HS-27A (cell line): ENCODE results near the gene TFDP1.
"Not testable (repeated sequence)": the region's sequence is repeated elsewhere in the genome, so short reads cannot be mapped to it uniquely, and the experiment has no call there.

Experiments used
- DNase-seq: peaks from one replicate; pipeline ENCODE4 v3.0.0-alpha.2; 2012; ENCODE audit warnings: low read depth, missing footprints

TFDP1 gene

DNA sequence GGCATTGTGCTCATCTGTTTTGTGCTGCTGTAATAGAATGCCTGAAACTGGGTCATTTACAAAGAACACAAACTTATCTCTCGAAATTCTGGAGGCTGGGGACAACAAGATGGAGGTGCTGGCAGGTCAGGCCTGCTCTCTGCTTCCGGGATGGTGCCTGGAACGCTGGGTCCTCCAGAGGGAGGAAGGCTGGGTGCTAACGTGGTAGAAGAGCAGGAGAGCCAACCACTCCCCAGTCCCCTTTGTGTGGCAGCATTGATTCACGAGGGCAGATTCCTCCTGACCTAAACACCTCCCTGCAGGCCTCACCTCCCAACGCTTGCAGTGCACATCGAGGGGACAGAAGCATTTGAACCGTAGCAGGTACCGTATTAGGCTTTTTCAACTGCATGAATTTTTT is 34.1 kb upstream of the TFDP1 start:
- no peak for DNase-seq

DNA sequence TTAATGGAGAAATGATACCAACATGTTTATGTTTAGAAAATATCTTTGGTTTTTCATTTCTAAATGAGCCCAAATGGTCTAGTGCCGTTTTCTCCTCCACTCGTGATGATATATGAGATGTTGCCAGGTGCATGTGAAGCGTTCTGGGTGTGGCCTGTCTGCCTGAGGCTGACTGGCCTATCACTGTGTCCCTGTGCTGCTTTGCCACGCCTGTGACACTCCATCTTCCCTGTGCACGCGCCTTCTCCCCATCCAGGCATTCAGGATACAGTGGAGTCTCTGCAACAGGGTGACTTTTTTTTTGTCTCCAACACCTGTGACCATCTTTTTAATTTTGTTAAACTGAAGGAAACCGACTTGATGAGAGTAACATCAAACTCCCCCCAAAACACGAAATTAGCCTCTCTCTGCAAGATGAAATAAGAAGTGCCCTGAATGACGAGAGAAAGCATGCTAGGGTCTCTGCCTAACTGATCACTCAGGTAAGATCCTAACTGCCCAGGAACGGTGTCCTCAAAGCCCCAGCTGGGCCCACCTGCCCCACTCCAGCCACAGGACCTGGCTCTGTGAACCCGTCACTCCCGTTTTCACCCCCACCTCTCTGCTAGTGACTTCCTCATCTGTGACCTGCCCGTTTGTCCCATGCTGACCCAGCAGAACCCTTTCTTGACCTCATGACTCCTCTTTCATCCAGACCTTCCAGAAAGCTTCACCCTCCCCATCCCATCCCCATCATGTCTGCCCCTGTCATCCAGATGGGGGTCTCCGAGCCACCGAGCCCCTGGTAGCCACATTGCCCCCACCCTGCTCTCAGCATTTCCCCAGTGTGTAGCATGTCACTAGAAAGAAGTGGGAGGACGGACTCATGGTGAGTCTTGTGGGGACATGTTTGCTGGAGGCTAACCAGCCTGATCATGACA is 33.2 kb upstream of the TFDP1 start:
- no peak for DNase-seq

DNA sequence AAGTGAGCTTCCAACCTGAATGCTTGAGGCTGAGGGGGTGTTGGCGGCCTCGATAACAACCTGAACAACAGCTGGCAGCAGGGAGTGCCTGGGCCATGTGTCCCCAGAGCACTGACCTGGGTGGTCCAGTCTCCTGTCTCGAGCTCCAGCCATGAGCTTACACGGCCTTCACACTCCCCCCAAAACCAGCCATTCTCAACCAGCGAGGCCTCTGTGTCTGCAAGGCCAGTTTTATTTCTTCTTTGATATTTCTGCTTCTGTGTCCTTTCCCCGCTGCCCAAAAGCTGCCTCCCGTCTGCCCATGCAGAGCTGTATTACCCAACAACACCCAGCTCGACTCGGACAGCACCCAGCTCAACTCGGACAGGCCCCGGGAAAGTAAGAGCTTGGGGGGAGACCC is 32.5 kb upstream of the TFDP1 start:
- no peak for DNase-seq

DNA sequence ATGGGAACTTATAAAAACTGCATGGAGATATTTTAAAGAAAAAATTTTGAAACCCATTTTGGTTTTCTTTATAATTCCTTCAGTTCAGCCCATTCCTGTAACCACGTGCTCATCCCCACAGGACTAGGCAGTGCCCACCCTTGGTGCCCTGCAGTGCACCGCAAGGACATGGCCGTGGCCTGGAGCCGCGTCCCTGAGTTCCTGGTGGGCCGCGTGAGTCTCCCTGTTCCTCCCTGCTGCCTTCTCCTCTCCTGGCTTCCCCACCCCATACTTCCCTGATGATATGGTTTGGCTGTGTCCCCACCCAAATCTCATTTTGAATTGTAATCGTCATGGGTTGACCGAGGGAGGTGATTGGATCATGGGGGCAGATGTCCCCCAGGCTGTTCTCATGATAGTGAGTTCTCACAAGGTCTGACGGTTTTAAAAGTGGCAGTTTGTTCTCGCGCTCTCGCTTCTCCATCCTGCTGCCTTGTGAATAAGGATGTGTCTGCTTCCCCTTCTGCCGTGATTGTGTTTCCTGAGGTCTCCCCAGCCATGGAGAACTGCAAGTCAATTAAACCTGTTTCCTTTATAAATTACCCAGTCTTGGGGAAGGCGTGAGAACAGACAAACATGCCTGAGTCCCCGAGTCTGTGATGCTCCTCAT is 31.6 kb upstream of the TFDP1 start:
- no peak for DNase-seq

DNA sequence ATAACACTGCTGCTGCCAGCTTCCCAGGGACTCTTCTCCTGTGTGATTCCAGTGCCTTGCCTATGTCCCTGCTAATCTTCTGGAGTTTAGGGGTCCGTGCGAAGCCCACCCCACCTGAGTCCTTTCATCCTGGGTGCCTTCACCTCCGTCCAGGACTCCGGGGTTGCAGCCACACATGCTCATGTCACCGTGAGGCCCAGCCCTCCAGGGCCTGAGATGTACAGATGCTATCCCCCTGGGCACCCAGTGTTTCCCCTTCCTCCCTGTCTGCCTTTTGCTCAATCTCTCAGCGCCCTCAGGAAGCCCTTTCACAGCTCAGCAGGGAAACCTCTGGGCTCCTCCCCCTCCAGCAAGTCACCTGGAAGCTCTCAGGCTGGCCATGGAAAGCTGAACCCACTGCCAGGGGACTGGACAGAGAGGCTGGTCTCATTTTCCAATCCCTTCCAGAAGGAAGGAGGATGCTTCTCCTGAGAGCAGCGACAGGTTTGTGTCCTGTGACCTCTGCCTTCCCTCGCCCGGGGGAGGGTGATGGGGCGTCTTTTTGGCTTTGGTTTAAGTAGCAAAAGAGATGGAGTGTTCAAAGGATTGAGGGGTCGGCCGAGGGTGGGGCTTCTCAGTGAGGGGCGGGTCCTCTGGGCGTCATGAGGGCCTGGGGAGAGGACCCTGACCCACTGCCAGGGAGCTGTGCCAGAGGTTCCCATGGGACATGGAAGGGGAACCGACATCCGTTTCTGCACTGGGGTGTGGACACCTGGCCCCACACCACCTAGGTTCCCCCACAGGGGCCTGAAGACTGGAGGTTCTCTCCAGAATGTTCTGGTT is 30.8 kb upstream of the TFDP1 start:
- no peak for DNase-seq

DNA sequence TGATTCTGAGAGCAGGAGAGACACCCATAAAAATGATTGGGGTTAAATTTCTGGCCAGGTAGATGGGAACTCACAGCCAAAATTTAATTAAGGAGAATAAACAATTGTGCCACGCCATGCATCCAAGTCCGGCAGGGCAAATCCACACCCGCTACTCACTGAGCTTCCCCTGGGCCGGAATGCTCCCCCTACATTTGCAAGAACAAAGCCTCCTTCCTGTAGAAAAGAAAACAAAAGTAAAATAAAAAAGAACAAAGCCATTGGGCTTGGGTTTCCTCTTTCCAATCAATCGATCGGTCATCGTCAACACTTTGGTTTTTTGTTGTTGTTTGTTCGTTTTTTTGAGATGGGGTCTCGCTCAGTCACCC is 30.2 kb upstream of the TFDP1 start:
- no peak for DNase-seq

DNA sequence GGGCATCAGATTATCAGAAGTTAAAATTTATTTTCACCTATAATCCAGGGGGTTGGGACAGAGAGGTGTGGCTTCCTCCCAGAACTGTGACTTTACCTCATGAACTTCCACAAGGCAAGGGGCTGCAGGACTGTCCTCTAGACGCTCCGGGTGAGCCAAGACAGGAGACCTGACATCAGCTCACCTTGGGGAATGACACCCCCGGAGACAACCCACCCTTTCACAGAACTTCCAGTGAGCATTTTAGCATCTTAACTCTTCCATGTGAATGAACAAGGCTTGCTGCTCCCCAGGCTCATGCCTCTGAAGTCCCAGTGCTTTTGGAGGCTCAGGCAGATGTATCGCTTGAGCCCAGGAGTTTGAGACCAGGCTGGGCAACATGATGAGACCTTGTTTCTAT is 29.4 kb upstream of the TFDP1 start:
- no peak for DNase-seq

DNA sequence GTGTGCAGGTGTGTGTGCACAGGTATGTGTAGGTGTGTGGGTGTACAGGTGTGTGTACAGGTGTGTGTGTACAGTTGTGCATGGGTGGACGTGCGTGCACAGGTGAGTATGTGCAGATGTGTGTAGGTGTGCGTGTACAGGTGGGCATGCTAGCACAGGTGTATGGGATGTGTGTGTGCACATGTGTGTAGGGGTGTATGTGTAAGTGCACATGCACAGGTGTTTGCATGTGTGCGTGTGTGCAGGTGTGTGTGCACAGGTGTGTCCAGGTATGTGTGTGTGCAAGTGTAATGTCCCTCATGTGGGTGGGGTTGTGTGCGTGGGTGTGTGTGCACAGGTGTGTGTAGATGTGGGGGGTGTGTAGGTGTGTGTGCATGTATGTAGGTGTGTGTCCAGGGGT is 27.5 kb upstream of the TFDP1 start:
- no peak for DNase-seq

DNA sequence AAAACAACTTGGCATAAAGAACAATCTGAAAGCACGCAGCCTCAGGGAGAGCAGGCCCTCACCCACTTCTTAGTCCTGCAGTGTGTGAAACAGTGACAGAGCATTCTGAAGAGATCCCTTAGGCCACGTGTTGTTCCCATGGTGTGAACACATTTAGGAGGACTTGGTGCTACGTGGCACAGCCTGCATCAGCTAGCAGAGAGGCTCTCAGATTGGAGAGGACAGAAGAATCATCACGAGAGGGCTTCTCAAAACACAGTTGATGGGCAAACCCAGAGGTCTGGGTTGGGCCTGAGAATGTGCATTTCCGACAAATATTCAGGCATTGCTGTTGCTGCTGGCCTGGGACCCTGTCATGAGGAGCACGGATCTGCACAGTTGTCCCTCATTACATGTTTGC is 26.1 kb upstream of the TFDP1 start:
- DNase-seq: no peak

DNA sequence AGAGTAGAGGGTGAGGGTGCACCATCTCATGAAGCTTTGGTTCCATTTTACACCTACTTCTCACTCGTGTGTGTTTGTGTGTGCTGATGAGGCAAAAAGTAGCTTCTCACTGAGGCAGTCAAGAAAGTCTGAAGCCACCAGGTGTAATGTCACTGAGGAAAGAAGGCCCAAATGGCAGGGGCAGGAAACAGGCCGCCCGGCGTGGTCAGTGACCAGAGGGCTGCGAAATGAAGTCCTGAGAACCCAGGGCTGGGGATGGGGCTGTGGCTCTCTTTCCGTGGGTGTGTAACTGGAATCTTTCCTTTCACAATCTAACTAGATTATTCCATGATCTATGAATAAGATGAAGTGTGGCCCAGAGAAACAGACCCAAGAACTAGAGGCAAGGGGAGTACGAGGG is 25.5 kb upstream of the TFDP1 start:
- no peak for DNase-seq

DNA sequence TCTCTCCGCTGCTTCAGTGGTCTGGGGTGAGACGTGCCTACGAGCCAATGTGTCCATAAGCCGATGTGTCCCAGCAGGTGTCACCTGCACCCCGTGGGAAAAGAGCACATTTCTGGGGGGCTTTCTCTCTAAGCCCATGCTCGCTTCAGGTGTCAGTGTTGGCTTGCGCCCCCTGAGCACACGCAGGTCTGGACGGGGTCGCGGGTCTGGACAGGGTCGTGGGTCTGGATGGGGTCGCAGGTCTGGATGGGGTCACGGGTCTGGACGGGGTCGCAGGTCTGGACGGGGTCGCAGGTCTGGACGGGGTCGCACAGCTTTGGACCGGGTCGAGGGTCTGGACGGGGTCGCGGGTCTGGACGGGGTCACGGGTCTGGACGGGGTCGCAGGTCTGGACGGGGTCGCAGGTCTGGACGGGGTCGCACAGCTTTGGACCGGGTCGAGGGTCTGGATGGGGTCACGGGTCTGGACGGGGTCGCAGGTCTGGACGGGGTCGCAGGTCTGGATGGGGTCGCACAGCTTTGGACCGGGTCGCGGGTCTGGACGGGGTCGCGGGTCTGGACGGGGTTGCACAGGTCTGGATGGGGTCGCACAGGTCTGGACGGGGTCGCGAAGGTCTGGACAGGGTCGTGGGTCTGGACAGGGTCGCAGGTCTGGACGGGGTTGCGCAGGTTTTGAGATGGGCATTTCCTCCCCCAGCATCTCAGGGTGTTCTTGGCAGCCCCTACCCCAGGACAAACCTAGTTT is 24.5 kb upstream of the TFDP1 start:
- DNase-seq: no peak

DNA sequence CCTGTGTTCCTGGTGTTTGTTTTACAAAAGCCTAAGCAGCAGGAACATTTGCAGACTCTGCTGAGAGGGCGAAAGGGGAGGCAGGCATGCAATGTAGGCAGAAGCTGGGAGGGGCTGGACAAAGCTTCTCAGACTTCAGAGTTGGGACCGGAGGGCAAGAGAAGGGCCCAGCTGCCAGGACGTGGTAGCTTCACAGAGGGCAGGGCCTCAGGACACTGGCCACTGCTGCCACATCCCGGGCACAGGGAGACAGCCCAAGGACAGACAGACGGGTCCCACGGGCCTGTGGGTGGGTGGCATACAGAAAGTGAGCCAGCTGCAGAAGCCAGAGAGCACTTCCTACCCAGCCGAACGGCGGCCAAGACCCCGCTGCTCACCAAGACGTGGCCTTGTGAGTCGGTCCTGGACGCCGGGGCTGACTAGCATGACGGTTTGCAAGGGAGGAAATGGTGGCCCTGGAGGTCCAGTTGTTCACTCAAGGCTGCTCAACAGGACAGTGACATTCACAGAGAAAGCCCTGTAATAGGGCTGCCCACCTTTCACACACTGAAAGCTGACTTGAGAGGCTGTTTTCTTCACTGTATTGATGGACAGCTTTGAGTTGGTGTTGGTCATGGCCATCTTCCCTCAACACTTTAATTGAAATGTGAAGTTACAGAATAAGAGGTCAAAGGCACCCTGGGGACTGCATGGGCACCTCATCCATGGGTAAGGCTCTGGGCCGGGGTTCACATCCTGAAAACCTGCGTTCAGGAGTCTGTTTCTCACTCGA is 23.7 kb upstream of the TFDP1 start:
- no peak for DNase-seq

DNA sequence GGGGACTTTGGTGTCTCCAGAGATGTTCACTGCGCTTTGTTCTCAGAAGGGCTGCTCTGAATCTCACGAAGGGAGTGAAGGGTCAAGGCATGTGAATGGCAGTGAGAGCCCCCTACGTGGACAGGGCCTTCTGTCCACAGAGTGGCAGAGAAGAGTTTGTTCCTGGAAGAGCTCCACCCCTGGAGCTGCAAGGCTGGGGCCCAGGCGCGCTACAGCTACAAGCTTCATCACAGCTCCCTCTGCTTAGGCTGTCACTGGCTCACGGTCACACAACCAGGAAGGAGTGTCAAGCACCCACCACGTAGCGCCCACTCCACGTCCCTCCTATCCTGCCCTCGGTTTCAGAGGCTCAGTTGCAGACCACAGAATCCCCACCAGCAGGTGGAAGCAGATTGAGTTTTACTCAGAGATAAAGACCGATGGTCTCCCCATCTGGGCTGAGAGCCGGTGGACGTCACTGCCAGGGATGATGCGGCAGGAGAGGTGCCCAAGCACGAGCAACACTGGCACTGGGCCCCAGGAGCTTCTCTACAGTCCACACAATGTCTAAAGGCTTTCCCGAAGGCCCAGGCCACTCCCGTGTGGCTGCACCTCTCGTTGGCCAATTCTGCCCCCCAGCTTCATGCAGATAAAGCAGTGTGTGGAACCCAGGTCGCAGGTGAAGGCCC is 23.0 kb upstream of the TFDP1 start:
- DNase-seq: no peak

DNA sequence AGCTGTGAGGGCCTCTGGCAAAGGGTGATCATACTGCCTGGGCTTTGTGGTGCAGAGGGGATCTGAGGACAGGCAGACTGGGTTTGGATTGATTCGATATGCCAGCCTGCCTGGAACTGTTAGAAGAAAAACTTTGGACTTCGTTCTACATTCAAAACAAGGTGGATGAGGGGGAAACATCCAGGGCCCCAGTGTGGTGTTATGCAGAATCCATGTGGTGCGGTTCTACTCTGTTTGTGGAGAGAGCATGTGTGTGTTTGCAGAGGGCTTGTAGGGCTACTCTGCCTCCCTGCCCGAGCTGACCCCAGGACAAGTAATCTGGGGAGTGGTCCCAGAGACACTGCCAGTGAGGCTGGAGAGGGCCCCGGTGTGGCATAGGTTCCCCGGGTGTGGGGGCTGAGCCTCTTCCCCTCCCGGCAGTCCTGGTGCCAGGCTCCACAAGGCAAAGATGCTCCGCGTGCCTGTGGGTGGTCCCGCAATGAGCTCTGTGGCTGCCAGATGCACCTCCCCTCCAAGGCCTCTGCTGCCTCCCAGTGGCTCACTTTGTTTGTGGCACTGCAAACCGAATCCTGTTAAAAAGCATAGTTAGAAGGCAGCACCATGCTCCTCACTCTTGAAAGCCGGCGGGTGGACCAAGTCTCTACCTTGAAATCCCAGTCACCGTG is 22.3 kb upstream of the TFDP1 start:
- DNase-seq: no peak

DNA sequence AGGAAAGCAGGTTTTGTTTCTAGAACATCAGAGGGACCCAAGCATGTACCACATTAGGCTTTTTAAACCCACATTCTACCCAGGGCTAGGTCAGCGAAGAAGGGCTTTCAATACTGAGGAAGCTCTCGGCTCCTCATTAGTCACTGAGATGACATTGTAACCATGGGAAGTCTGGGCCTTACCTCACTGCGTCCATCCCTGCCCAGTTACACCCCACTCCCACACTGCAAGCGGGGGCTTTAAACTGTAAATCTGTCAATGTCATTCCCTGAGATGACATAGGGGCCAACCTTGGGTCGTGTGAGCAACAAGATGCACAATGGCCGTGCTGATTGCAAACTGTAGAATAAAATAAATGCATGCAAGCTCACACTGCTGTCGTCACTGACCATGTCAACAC is 21.7 kb upstream of the TFDP1 start:
- DNase-seq: no peak

DNA sequence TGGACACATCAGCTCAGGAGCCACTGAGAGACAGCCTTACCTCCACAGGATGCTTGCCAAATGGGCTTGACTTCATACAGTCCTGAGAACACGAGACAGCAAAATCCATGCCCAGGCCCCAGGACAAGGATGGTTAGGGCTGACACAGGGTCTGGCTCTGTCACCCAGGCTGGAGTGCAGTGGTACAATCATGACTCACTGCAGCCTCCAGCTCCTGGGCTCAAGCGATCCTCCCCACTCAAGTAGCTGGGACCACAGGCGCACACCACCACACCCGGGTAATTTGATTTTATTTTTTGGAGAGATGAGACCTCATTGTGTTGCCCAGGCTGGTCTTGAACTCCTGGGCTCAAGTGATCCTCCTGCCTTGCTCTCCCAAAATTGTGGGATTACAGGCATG is 21.0 kb upstream of the TFDP1 start:
- not testable (repeated sequence) for DNase-seq

DNA sequence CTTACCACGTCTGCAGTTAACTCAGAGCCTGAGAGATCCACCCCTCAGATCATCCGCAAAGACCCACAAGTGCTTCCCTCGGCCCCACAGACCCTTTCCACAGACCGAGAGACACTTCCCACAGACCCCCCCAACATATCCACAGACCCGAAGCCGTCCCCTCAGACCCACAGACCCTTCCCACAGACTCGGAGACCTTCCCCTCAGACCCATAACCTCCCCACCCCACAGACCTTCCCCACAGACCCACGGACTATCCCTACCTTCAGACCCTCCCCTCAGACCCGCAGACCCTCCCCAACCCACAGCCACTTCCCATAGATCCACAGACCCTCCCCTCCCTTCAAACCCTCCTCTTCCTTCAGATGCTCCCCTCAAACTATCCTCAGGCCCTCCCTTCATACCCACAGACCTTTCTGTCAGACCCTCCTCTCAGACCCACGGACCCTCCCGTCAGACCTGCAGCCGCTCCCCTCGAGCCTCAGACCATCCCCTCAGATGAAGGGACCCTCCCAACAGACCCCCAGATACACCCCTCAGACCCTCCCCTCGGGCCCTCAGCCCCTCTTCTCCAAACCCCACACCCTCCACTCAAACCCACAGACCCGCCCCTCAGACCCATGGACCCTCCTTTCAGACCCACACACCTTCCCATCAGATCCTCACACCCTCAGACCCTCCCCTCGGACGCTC is 20.1 kb upstream of the TFDP1 start:
- no peak for DNase-seq

DNA sequence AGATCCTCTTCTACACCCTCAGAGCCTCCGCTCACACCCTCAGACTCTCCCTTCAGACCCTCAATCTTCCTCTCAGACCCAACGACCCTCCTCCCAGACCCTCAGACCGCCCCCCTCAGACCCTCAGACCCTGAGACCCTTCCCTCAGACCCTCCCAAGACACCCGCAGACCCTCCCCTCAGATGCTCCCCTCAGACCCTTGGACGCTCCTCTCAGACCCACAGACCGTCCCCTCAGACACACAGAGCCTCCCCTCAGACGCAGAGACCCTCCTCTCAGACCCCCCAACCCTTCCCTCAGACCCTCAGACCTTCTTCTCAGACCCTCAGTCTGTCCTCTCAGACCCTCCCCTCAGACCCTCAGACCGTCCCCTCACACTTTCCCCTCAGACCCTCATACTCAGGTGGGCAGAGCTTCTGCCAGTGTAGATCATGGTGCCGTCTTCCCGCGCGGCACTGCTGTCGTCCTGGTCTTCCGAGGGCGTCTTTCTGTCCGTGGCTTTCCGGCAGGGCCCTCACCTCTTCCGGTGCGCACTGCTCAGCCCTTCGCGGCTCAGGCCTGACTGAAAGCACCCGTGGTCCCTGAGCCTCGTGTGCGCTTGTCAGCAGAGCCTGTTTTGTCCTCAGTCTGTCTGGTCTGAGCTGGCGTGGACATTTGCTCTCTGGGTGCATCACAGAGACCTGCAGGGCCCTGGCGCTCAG is 18.9 kb upstream of the TFDP1 start:
- no peak for DNase-seq

DNA sequence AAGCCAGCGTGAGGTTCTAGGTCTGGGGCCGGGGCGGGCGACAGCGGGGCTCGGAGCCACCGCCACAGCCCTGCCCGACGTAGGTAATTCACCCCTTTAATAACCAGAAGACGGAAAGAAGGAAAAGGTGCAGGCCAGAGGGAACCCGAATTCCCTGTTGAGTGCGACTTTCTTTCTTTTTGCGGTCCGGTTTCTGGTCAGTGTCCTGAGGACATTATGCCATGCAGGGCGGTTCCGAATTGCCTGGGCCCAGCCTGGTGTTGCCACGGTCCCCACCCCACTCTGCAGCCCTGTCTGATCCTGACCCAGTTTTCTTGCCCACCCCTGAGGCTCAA is 18.4 kb upstream of the TFDP1 start:
- no peak for DNase-seq
